HG02938 (cell line): ENCODE measurements around the gene PGBD5.
"Not testable (repeated sequence)": the region's sequence is repeated elsewhere in the genome, so short reads cannot be mapped to it uniquely, and the experiment has no call there.

Experiments used
- ATAC-seq: cut with Tn5 transposase; IDR thresholded peaks from one replicate; pipeline ENCODE4 v1.9.1; 2021; ENCODE audit warnings: mild to moderate bottlenecking, moderate library complexity; ENCODE audit not compliant: unreplicated experiment

Gene PGBD5

DNA sequence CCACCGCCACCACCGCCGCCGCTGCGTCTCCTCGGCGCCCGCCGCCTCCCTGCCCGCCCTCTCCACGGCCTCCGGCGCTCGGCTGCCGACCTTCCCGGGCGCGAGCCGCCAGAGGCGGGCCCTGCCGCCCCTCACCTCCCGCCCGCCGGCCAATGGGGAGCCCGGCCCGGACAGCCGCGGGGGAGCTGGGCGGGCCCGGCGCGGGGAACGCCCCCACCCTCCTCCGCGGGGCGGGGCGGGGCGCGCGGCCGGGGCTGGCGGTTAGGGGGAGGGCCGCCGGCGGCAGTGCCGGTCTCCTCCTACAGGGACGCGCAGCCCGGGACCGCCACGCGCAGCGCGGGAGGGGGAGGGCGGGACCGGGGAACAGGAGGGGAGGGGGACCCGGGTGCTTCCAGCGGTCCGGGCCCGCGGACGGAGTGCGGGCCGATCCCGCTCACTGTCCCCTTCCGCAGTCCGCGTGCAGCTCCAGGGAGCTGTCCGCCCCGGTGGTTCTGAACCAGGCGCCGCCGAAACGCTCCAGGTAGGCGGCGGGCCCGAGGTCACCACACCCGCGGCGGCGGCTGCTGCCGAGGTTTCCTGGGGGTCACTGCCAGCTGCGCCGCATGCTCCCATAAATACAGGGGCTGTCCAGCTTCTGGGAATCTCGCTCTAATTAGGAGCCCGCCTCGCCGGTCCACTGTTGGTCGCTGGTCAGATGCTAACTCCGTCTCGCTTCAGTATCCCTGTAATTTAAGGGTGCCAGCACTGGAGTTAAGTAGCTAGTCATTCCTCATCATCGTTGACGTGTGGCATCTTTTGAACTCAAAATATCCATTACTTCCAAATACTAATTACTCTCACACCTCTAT lies at the start of gene PGBD5:
TSS of gene PGBD5 (minus strand) at position 87 of the 848 bp plus-strand sequence. CDS start 404 bp downstream, outside the sequence.
- ATAC-seq, result peak; percentile 72

DNA sequence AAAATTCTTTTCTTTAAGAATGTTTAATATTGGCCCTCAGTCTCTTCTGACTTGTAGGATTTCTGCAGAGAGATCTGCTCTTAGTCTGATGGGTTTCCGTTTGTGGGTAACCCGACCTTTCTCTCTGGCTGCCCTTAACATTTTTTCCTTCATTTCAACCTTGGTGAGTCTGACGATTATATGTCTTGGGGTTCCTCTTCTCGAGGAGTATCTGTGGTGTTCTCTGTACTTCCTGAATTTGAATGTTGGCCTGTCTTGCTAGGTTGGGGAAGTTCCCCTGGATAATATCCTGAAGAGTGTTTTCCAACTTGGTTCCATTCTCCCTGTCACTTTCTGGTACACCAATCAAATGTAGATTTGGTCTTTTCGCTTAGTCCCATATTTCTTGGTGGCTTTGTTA lies 48.8 kb upstream of the PGBD5 start:
- not testable (repeated sequence) for ATAC-seq

- ATAC-seq, result not testable (repeated sequence)
Observed at GRCh38 chr1:230470750-230471149, 44.6 kb upstream of the PGBD5 start.

GRCh38 chr1:230469271-230469670 lies 43.1 kb upstream of the PGBD5 start:
- ATAC-seq, result no peak

GRCh38 chr1:230465691-230466090 lies 39.6 kb upstream of the PGBD5 start:
- no peak for ATAC-seq

DNA sequence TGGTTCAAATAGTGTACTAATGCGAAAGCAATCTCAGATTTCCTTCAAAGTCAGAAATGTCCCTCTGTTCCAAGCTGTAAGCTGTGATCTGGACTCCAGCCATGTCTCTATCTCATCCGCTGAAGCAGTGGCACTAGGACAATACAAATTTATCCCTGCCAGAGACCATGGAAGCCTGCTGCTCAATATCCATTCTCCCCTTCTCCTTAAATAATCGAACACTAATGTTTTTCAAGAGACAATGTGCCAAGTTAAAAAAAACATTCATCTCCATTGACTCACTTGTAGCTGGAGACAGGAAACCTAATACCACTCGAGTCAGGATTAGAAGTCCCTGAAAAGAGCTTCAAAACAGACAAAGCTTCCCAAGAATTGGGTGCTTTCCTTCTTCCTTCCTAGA lies 38.5 kb upstream of the PGBD5 start:
- no peak for ATAC-seq

DNA sequence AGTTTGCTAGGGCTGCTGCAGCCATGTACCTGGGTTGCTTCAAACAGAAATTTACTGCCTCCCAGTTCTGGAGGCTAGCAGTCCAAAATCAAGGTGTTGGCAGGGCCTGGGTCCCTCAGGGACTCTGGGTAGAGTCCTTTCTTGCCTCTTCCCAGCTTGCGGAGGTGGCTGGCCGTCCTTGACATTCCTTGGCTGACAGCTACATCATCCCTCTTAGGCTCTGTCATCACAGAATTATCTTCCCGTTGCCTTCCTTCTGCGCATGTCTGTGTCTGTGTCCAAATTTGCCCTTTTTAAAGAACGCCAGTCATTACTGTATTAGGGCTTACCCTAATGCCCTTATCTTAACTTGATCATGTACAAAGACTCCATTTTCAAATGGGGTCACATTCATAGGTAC lies 37.6 kb upstream of the PGBD5 start:
- no peak for ATAC-seq

DNA sequence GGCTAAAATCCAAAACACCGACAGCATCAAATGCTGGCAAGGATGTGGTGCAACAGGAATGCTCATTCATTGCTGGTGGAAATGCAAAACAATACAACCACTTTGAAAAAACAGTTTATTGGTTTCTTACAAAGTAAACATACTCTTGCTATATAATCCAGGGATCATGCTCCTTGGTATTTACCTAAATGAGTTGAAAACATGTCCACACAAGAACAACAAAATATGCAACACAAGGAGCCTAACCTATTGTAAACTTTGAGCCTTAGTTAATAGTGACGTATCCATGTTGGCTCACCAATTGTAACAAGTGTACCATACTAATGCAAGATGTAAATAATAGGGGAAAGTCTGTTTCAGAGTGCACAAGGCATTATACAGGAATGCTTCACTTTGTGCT lies 37.2 kb upstream of the PGBD5 start:
- no peak for ATAC-seq

DNA sequence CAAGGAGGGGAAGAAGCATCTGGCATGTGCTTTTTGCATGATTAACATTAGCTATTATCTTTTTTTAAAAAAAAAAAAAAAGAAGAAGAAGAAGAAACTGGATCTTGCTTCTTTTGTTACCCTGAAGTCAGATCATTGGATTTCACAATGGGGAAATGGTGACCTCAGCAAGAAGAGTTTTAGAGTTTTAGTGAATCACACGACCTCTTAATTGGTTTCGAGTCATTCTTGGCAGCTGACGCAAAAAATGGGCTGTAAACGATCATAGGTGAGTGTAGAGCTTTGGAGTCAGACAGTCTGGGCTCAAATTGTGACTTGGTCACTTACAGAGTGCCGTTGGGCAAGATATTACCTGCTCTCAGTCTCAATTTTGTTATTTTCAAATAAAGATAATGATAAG lies 33.3 kb upstream of the PGBD5 start:
- no peak for ATAC-seq

DNA sequence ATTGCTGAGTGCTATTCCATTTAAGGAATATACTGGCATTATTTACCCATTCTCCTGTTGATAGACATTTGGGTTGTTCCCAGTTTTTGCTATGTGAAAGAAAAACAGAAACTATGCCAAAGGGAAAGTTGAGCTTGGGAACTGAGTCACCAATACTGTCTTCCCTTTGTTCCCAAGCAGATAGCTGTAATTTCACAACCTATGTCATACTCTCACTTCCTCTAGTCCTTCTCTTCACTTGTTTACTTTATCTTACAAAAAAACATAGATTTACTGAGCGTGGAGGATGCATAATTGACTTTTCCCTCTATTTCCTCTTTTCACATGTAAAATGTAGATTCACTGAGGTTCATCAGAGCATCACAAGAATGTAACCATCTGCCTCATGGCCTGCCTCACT lies 32.4 kb upstream of the PGBD5 start:
- ATAC-seq, result no peak

- ATAC-seq, result no peak
Observed at GRCh38 chr1:230456478-230456877, 30.3 kb upstream of the PGBD5 start.

- ATAC-seq, result no peak
Observed at GRCh38 chr1:230455291-230455690, 29.2 kb upstream of the PGBD5 start.

DNA sequence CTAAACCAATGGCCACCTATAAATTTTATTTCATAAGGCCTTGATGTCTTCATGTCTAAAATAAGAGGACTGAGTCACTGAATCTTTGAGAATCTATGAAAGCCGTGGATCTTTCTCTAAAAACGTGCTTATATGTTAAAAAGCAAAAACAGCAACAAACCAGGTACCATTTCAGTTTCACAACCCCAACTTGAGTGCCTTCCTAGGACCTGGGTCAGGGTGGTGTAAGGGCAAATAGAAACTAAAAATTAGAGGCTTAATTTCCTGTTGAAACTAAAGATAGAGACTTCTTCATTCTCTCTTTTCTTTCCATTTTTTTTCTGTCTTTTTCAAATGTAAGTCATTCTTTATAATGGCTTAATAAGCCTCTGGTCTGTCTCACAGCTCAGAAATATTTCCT lies 27.2 kb upstream of the PGBD5 start:
- ATAC-seq, result no peak

GRCh38 chr1:230441183-230442029 lies 15.3 kb upstream of the PGBD5 start:
- no peak for ATAC-seq

DNA sequence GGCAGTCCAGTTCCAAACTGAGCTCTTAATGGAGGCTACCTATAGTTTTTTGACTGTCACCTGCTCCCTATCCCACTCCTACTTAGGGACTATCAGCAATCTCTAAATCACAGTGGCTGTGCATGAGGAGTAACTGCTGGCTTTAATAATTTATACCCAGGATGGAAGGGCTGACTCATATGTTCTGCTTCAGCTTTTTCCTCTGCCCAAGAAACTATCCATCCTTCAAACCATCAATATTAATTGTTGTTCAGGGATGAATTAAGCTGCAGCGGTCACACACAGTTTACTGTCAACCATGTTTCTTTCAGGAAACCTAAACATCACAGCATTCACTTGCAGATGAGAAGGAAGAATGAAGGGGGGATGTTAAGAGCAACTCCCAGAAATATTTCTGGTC lies 9.0 kb upstream of the PGBD5 start:
- no peak for ATAC-seq

DNA sequence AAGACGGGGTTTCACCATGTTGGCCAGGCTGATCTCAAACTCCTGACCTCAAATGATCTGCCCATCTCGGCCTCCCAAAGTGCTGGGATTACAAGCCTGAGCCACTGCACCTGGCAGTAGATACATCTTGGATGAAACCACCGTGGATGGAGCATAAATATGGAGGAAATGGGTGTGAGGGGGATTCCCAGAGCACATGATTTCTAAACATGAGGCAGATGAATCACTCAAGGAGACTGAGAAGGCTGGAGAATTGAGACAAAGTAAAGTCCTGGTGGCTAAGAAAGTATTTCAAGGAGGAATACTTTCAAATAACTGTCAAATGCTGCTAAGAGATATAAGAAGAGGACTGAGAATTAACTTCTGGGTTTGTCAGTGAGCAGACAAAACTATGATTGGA lies 5.4 kb upstream of the PGBD5 start:
- ATAC-seq, result no peak

- ATAC-seq, result no peak
Observed at GRCh38 chr1:230430499-230430898, 4.4 kb upstream of the PGBD5 start.

DNA sequence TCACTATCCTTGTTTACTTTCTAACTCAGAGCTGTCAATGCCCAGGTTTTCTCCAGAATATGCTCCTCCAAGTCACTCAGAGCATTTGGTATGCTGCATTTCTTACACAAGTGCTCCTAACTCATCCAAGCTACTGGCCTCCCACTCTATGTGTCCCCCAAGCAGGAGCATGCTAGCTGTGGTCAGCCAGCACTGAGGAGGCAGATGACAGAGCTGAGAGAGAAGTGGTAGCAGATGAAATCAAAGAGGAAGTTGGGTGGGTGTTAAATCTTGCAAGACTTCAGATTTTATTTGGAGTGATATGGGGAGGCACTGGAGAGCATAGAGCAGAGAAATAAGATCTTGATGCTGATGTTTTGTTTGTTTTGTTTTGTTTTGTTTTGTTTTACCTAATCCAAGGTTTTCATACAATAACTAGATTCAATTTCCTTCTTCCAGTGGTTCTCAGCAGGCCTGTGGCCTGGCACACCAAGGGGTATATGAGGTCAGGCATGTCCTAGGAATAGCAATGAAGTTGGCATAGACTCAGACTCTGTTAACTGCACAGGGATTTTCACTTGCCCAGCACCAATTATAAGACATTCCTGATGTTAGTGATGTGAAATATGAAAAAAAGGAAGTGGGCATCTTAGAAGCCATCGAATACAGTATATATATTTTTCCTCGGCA lies 3.1 kb upstream of the PGBD5 start:
- ATAC-seq, result no peak

GRCh38 chr1:230427981-230428380 lies 1.8 kb upstream of the PGBD5 start:
- ATAC-seq, result no peak

GRCh38 chr1:230427094-230427876 lies 1.2 kb upstream of the PGBD5 start:
- ATAC-seq, result no peak
